ENCODE data around the gene RIC1.
"Not testable (repeated sequence)": the region's sequence is repeated elsewhere in the genome, so short reads cannot be mapped to it uniquely, and the experiment has no call there.

RIC1 gene

GRCh38 chr9:5789489-5789888 is 160.6 kb downstream of the RIC1 start:
- no peak for DNase-seq

GRCh38 chr9:5790923-5791322 is 162.0 kb downstream of the RIC1 start:
- no peak for DNase-seq

GRCh38 chr9:5791870-5792269 is 163.0 kb downstream of the RIC1 start:
- DNase-seq: no peak

GRCh38 chr9:5793812-5794211 is 164.9 kb downstream of the RIC1 start:
- DNase-seq: no peak

GRCh38 chr9:5796298-5796697 is 167.4 kb downstream of the RIC1 start:
- no peak for DNase-seq

GRCh38 chr9:5798581-5798980 is 169.7 kb downstream of the RIC1 start:
- DNase-seq: no peak

GRCh38 chr9:5799314-5799713 is 170.4 kb downstream of the RIC1 start:
- DNase-seq: peak in 1 of 3 donors; percentile 12

- not testable (repeated sequence) for DNase-seq
Observed at GRCh38 chr9:5800378-5800777, 171.5 kb downstream of the RIC1 start.

- DNase-seq: no peak
Observed at GRCh38 chr9:5800969-5801738, 172.2 kb downstream of the RIC1 start.

GRCh38 chr9:5801739-5802113 is 172.8 kb downstream of the RIC1 start:
- no peak for DNase-seq

GRCh38 chr9:5805478-5805877 is 176.6 kb downstream of the RIC1 start:
- DNase-seq: no peak

- no peak for DNase-seq
Observed at GRCh38 chr9:5811751-5812150, 182.8 kb downstream of the RIC1 start.

- no peak for DNase-seq
Observed at GRCh38 chr9:5813824-5814223, 184.9 kb downstream of the RIC1 start.

GRCh38 chr9:5815461-5815860 is 186.6 kb downstream of the RIC1 start:
- DNase-seq: no peak

GRCh38 chr9:5817862-5818261 is 189.0 kb downstream of the RIC1 start:
- DNase-seq: no peak

GRCh38 chr9:5818424-5819142 is 189.7 kb downstream of the RIC1 start:
- DNase-seq: no peak

GRCh38 chr9:5819174-5819573 is 190.3 kb downstream of the RIC1 start:
- DNase-seq: no peak

- no peak for DNase-seq
Observed at GRCh38 chr9:5820425-5820824, 191.5 kb downstream of the RIC1 start.

- peak; percentile 31 to 33 (median 31) for DNase-seq
Observed at GRCh38 chr9:5825223-5825622, 196.3 kb downstream of the RIC1 start.

All from suppressor macrophage treated with lipopolysaccharide for 1 hour (primary cell).